GM18511 (cell line): ENCODE measurements around the gene MAMLD1.

Experiments
- ATAC-seq: cut with Tn5 transposase; IDR thresholded peaks from one replicate; pipeline ENCODE4 v1.9.1; 2021; ENCODE audit warnings: mild to moderate bottlenecking, moderate library complexity; ENCODE audit not compliant: unreplicated experiment

MAMLD1 gene

DNA sequence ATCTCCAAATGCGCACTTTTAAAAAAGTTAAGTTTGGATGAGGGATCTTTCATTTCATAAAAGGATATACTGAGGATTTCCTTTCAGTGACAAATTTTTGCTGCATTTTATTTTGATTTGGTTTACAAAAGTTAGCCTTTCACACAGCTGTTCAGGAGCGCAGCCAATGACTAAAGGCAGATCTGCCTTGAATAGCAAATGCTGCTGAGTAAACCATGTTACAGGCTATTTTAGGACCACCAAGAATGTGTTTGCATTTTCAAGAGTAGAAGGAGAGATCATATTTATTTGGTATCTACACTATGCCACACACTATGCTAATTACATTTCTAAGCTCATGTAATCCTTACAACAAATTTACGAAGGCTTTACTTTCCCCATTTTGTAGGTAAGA is 92.1 kb downstream of the MAMLD1 start:
- ATAC-seq = no peak

DNA sequence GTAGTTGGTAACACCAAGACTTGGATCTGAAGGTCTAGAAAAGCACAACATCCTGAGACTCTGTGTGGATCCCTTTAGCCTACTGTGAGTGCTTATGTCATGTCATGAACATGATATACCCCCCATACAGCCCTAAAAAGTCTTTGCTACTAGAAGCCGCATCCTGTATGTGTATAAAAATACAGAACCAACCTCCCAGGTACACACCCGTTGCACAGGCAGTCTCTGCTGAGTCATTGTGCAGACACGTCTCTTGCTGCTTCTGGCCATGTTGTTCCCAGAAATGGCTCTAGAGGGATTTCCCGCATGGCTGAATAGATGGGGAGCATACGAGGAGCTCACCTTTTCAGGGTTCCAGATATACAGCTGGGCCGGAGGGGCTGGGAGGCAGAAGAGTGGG is 93.3 kb downstream of the MAMLD1 start:
- ATAC-seq = no peak

DNA sequence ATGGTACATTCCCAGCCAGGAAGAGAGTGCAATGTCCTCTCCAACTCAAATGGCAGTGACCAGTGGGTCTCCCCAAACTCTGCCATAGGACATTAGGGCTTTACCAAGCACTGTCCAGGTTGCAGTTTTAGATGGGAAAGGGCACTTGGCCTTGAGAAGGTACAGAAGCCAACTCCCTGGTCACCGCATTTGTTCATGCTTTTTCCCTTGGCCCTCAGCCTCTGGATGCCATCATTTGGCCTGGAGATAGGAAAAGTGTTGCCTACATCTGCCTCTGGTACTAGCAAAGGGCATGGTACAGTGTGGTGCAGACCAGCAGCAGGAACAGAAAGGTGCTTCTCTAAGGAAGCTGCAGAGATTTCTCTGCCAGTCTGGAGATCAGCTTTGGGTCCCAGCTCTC is 93.8 kb downstream of the MAMLD1 start:
- ATAC-seq = no peak

DNA sequence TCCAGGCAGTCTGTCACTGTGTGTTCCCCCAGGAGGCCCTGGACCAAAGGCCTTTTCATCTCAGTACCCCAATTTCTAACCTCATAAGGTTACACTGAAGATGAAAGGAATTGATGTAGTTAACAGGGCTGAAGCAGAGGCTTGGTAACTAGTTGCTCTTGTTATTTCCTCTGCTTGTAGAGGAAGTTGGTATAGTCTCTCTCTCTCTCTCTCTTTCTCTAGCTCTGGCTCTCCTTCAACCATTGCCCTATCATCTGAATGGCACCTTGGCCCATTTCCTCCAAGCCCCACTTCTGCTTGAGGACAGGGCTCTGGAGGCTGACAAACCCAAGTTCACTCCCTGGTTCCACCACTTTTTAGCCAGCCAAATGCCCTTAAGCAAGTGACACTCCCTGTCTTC is 96.1 kb downstream of the MAMLD1 start:
- no peak for ATAC-seq

DNA sequence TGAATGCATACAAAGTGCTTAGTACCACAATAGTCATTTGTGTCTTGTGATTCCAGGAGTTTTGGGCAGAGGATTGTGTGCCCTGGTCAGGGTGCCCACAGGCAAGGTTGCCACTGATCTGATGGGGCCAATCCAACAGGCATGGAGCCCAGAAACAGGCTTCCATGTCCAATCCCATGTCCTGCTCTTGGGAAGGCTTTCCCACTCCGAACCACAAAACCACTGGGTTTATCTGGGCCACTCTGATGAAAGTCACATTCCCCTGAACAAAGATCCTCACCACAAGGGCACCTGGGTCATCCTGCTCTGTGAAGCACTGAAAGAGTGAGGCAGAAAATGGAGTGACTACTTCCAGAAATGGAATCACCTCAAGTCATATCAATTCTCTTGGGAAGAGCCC is 96.9 kb downstream of the MAMLD1 start:
- ATAC-seq = no peak

DNA sequence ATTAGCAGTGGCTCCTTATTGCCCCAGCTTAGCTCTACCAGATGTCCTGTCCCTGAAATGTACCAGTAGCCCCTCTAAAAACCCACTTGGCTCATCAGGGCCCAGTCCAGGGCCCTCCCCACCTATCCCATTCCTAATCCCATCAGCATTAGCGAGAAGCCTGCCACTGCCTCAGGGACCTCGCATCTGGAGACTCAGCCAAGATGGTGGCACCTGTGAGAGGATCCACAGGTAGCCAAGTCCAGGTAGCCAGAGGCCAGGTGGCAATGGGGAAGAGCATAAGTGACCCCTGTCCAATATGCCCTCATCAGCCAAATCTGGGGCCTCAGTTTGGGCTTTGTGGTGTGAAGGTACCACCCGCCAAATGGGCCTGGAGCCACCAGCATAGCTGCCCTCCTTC is 97.7 kb downstream of the MAMLD1 start:
- no peak for ATAC-seq

DNA sequence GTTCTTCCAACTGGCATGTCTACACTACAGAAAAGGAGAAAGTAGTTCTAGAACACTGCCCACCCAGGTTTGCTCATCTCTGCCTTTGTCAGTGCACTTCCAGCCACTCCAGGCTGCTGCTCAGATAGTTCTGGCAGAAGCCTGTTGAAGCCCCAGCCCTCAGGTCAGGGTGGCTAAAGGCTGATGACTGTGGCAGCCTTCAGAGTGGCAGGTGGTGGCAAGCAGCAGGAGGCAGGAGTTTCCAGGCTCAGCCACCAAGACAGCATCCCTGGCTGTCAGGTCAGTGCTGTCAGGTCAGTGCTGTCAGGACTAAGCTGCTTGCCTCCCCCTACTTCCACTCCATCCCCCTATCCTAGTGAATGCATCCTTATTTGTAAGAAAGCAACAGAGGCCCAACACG is 100.4 kb downstream of the MAMLD1 start:
- no peak for ATAC-seq

DNA sequence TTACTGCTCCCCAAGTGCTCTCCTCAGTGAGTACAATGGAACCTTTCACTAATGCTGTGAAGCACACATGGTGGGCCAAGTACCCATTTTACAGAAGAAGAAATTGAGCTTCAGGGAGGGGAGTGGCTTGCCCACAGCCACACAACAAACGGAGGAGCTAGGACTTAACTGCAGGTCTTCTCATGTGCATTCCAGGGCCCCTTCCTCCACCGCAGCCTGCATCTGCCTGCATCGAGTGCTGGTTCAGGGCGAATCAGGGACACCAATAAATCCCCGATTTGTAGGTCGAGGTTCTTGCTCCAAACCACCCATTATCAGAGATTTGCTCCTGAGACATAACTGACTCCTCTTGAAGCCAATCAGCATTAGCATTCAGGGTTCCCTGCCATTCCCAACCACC is 100.9 kb downstream of the MAMLD1 start:
- no peak for ATAC-seq

DNA sequence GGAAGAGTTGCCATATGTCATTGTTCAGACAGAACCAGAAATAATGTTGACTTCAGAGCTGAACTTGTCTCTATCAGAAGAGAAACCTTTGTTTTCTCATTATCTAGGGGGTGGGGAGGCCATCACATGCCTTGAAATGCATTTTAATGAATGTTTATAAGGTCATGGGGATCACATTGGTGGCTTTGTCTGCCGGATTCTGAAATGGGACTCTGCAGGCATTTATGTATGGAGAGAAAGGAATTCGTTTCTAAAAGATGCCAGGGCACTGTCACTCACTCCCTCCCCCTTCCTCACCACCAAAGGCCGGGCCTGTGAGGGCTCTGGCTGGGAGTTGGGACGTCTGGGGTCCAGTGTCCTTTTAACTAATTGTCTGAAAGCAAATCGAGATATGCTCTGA is 102.2 kb downstream of the MAMLD1 start:
- no peak for ATAC-seq

DNA sequence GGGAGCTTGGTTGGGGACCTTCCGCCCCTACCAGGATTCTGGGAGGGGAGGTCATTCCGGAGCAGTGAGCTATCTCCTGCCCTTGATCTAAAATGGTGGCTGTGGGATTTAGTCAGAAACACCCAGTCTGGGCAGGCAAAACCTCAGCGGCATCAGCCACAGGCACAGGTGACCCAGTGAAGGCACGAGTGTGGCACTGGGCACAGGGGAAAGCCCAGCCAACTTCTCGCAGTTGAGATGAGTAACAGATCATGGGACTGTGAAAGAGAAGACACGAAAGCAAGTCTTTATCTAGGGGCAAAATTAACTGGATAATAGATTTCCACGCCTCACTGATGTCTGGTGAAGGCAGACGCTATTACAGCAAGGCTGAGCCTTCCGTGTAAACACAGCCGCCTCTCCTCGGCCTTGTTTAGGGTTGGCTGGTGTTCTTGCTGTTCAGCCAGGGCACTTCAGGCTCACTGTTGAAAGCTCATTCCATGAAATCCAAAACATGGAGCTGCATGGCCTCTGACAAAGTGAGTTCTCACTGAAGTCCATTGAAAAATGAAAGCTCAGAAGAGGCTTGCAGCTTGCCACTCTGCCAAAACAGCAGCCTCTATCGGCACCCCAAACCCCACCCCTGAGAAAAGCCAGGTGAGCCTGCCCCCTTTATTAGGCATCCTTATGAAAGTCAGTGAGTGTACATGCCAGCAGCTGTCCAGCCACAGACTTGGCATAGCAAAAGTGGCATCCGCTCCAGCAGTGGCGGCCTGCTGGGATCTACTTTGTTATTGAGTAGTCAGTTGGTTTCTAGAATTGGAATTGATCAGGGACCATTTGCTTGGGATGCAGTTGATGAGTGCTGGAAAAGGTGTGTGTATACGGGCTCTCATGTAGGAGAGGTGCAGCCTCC is 103.0 kb downstream of the MAMLD1 start:
- ATAC-seq = no peak

DNA sequence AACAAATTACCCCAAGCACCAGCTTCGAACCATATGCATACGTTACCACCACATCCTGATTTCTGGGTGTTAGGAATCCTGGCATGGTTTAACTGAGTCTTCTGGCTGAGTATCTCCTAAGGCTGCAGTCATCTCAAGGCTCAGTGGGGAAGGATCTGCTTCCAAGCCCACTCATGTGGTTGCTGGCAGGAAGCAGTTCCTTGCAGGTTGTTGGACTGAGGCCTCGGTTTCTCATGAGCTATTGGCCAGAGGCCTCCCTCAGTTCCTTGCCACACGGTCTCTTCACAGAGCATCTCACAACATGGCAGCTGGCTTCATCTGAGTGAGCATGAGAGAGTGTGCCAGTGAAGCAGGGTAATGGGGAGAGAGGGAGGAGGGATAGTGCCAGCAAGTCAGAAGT is 109.2 kb downstream of the MAMLD1 start:
- no peak for ATAC-seq

DNA sequence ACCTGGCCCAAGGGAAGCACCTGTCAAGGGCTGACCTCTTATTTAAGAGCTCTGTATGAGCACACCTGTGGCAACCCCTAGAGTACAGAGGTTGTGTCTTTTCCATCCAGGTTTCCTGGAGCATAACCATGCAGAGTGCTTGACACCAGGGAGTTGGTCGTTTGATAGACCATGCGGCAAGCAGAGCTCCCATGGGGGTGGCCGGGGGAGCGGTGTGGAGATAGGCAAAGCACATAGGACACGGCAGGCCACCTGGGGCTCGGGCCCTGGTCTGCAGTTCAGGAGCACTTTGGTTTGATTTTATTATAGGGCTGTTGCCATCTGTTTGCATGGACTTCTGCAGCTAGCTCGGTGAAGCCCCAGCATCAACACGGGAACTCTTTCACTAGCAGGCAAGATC is 110.3 kb downstream of the MAMLD1 start:
- ATAC-seq = no peak

DNA sequence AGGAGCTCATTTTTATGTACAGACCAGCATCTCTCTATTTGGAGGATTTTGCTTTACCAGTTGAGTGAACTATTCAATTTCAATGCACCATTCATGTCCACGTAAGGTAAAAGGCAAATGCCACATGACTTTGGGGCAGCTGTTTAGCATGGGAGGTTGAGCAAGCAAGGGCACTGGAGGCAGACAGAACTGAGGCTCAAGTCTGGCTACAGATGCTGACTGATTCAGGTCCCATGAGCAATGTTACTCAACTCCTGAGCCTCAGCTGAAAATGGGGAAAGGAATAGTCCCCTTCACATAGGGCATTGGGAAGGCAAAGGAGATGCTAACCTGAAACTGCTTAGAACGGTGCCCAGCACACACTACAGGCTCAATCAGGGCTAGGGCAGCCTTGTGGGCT is 112.3 kb downstream of the MAMLD1 start:
- no peak for ATAC-seq

DNA sequence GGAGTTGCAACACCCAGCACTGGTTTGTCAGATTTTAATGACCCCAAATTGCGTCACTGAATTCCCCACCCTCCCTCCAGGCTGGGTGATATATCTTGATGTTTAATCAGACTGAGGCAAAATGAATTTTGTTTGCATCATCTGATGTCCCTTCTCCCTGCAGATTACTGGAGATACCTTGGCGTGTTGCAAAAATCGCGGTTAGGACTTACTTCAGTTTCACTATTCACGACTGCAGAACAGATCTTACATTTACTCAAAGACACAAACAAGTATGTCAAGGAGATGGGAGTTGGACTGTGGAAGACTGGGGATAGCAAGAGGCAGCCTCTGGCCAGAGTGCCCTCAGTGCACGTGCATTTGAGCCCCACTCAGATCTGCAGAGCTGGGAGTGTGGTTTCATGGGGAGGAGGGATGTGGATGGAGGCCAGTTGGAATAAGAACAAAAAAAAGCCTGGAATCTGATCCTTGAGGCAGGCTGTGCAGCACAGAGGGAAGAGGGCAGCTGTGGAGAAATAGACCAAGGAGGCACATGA is 113.1 kb downstream of the MAMLD1 start:
- ATAC-seq = no peak

DNA sequence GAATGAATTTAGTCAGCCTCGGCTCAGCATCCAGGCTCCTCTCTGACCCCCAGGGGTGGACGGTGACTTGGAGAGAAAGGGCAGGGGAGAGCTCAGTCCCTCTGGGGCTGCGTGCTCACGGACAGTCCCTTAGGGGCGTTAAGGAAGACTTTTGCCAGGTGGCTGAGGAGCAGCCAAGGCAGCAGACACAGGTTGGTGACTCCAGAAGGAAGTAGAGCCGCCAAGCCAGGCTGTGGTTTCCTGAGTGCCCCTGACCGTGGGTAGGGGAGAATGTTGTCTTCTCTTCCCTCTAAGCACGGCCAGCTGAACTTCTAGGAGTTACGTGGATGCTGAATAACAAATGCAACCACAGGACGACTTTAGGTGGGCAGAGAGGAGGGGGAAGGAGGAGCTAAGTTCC is 114.3 kb downstream of the MAMLD1 start:
- no peak for ATAC-seq

DNA sequence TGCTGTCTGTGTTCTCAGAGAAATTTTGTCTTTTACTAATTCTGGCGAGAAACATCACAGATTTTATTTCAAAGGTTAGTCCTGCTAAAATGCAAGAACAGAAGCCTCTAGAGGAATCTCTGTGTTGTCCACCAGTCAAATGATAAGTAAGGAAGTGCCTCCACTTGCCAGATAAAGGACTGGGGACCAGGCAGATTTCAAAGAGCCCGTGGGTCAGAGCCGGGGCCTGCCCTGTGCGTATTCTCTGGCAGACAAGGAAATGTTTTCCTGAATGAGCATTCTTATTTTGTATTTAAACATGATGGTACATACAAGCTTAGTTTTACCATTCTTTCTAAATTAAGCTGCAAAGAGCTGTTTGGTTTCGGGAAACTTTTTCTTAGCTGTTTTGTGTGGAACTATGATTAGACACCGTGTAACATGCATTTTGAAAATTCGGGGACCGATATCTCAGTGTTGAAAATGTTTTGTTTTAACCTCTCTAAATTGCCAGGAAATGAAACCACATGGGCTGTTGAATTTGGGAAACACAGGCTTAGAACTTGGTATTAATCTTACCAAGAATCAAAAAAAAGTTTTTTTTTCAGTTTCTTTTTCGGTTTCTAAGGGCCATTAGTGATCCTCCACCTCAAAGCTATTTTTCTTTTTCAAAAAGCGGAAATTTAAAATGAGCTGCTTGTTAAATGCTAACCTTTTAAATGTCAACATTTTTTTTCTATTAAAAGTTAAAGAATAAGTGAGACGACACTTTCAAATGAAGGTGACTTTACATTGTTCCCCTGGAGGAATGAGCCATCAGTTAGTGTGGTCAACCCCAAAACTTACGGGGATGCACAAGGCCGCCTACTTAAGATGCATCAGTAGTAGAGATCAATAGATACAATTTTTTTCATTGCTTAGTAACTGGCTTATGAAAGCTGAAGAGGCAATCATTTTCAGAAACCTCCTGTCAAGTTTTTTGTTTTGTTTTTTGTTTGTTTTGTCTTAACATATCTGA is 115.7 kb downstream of the MAMLD1 start:
- ATAC-seq = peak; percentile 58

DNA sequence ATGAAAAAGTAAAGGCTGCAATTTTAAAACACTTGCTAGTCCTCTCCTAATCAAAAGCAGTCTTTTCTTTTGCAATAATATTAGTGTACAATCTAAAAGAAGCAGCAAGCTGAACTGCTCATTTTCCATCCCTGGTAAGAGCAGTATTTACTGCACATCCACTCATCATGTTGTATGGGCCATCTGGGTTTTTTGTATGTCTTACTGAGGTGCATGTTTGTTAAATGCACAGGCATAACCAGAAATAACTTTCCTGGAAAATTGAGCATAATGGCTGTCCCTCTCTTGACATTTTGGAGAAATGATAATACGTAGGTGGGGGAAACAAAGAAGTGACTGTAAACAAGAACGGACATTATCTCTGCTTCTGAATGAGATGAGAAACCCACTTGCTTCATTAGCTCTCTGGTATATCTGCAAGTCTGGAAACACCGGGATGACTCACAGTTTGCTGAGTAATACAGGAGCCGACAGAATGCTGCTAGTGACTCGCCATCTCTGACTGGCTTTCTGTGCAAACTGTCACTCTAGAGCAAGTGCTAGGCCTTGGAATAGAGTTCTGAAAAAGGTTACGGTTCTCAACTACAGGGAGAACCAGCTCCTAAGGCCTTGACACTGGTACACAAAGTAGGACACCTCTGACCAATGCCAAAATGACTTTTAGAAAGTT is 119.6 kb downstream of the MAMLD1 start:
- peak; percentile 69 for ATAC-seq

DNA sequence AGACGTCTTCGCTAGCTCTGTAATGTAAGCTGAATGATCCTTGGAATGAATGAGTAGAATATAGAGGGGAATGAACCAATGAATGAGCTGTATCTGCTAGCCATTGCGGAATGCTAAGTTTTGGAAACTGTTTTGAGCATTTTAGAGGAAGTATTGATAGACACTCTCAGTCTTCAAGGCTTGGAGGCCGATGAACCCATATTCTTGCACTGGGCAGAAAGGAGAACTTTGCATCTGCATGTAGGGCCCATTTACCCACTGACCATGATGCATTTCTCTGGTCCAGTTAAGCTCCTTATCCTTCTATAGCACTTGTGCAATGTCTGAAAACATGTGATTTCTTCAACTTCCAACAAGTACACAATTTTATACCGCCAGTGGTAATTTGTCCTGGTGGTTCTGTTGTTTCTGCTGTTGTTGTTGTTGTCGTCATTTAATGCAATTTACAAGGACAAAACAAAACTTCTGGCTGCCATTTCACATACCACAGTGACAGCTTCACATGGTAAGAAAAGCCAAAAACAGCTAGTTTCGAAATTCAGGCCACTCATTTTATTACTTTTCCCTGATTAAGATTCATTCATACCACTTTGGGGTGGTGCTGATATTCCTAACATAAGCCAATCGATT is 120.4 kb downstream of the MAMLD1 start:
- ATAC-seq = no peak

DNA sequence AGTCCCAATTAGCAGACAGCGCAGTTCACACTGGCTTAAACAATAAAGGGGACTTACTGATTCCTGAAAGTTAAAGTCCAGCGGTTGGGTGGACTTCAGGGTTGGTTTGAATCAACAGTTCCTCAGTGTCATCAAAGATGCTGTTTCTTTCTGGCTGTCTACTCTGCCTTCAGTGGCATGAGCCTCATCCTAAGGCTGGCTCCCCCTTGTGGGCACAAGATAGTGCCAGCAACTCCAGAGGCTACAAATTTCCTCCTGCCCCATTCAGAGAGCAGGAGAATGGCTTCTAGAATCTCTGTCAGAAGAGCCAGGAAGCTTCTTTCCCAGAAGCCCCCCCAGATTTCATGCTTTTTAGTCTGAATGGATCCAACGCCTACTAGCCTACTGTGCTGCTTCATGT is 122.9 kb downstream of the MAMLD1 start:
- ATAC-seq = no peak

DNA sequence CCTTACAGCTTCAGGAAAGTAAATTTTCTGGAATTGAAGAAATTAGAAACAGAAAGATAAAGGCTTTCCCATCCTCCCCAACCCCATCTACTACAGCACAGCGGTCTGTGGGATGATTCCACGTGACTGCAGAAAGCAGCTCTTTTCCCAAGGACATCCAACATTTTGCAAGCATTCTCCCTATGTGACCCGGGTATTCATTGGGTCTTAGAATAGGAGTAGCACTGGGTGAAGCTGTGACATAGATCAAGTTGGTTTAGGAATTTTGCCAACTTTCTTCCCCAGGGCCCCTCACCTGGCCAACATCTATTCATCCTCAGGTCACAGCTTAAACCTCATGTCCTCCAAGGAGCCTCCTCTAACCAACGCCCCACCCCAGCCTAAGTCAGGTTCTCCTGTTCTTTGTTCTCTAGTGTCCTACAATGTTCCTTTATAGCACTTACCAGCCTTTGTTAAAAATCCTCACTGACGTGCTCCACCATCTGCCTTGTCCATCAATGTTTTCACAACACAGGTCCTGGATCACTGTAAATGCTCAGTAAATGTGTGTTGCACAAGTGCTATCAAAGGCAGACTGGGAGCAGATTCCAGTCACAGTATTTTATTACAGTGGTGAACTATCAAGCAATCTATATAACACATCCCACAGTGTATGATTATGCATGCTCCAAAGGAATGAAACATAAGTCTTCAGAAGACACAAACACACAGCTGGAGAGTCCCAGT is 124.4 kb downstream of the MAMLD1 start:
- no peak for ATAC-seq
